ENCODE measurements around the gene ZFPM1. TPM values are rescaled to one million over a fixed set of nuclear protein-coding genes. Genes with fewer than 3 reads are reported as not detected.

ZFPM1 gene
- total RNA-seq, 1 experiment from 2014 or later, result 24.1 TPM

- Histone ChIP-seq H3K27me3 (replicated peaks; ENCODE audit: control insufficient read depth, insufficient read depth, low read length) (no peaks in the 10 kb centered on the region), H3K4me1 (peaks cover 65% of the 10 kb centered on the region), H3K36me3 (ENCODE audit: control insufficient read depth, insufficient read depth, low read length) (peaks cover 6% of the 10 kb centered on the region), H3K9me3 (no peaks in the 10 kb centered on the region), H3K4me3 (ENCODE audit: low read depth, low read length) (no peak overlapping the region)
- Mint-ChIP-seq H3K36me3 (ENCODE audit: insufficient read depth, unreplicated experiment) (peaks cover 33% of the 10 kb centered on the region), H3K27me3 (ENCODE audit: insufficient read depth, unreplicated experiment) (no peaks in the 10 kb centered on the region), H3K27ac (ENCODE audit: unreplicated experiment) (no peak overlapping the region), H3K9me3 (ENCODE audit: unreplicated experiment) (no peaks in the 10 kb centered on the region), H3K4me3 (ENCODE audit: unreplicated experiment) (no peak overlapping the region), H3K4me1 (ENCODE audit: low read depth, unreplicated experiment) (peaks cover 20% of the 10 kb centered on the region)
- CTCF ChIA-PET, result no interaction called here
- no TSS peak for BruUV-seq (replicated peaks)
- POLR2A ChIA-PET, result no interaction called here
- no peak for TF ChIP-seq CTCF (IDR thresholded peaks at IDR 0.05; ENCODE audit: insufficient read depth in 1 of 2, low read depth in 1 of 2, low read length in 1 of 2, severe bottlenecking in 1 of 2, unreplicated experiment in 1 of 2)
- DNase-seq, result no peak
- intact Hi-C loops (cut with micrococcal nuclease; ENCODE audit: unreplicated experiment), result no loop called here
Observed at GRCh38 chr16:88491001-88491559, 38.0 kb downstream of the ZFPM1 start.

GRCh38 chr16:88491560-88492310, 38.7 kb downstream of the ZFPM1 start:
- Mint-ChIP-seq H3K27me3 (ENCODE audit: insufficient read depth, unreplicated experiment) (no peaks in the 10 kb centered on the region), H3K27ac (ENCODE audit: unreplicated experiment) (peak overlapping the region; percentile 3), H3K4me3 (ENCODE audit: unreplicated experiment) (no peak overlapping the region), H3K36me3 (ENCODE audit: insufficient read depth, unreplicated experiment) (peaks cover 33% of the 10 kb centered on the region), H3K4me1 (ENCODE audit: low read depth, unreplicated experiment) (peaks cover 20% of the 10 kb centered on the region), H3K9me3 (ENCODE audit: unreplicated experiment) (no peaks in the 10 kb centered on the region)
- no peaks in the 10 kb centered on the region for H3K27me3 ChIP-seq (replicated peaks; ENCODE audit: control insufficient read depth, insufficient read depth, low read length)
- POLR2A ChIA-PET, result no interaction called here
- H3K4me3 ChIP-seq (ENCODE audit: low read depth, low read length), result no peak overlapping the region
- intact Hi-C loops (cut with micrococcal nuclease; ENCODE audit: unreplicated experiment), result no loop called here
- no peaks in the 10 kb centered on the region for H3K9me3 ChIP-seq
- H3K4me1 ChIP-seq, result peaks cover 63% of the 10 kb centered on the region
- no peak for TF ChIP-seq CTCF (IDR thresholded peaks at IDR 0.05; ENCODE audit: insufficient read depth in 1 of 2, low read depth in 1 of 2, low read length in 1 of 2, severe bottlenecking in 1 of 2, unreplicated experiment in 1 of 2)
- H3K36me3 ChIP-seq (ENCODE audit: control insufficient read depth, insufficient read depth, low read length), result no peaks in the 10 kb centered on the region; the same call in 1 of the 2 replicates
- no TSS peak for BruUV-seq (replicated peaks)
- no peak for DNase-seq
- CTCF ChIA-PET, result no interaction called here

GRCh38 chr16:88493879-88494278, 40.8 kb downstream of the ZFPM1 start:
- Mint-ChIP-seq H3K27me3 (ENCODE audit: insufficient read depth, unreplicated experiment) (no peaks in the 10 kb centered on the region), H3K27ac (ENCODE audit: unreplicated experiment) (peak overlapping the region; percentile 57), H3K4me3 (ENCODE audit: unreplicated experiment) (no peak overlapping the region), H3K36me3 (ENCODE audit: insufficient read depth, unreplicated experiment) (peaks cover 30% of the 10 kb centered on the region), H3K4me1 (ENCODE audit: low read depth, unreplicated experiment) (peaks cover 14% of the 10 kb centered on the region), H3K9me3 (ENCODE audit: unreplicated experiment) (no peaks in the 10 kb centered on the region)
- TF ChIP-seq CTCF (IDR thresholded peaks at IDR 0.05; ENCODE audit: insufficient read depth in 1 of 2, low read depth in 1 of 2, low read length in 1 of 2, severe bottlenecking in 1 of 2, unreplicated experiment in 1 of 2), result no peak
- Histone ChIP-seq H3K9me3 (no peaks in the 10 kb centered on the region), H3K27me3 (replicated peaks; ENCODE audit: control insufficient read depth, insufficient read depth, low read length) (no peaks in the 10 kb centered on the region), H3K4me3 (ENCODE audit: low read depth, low read length) (no peak overlapping the region), H3K36me3 (ENCODE audit: control insufficient read depth, insufficient read depth, low read length) (no peaks in the 10 kb centered on the region; the same call in 1 of the 2 replicates), H3K4me1 (peaks cover 61% of the 10 kb centered on the region)
- POLR2A ChIA-PET, result no interaction called here
- CTCF ChIA-PET, result interaction anchor here (0.7 kb wide), 1 partner anchor 15 kb away, joined by 4 read pairs; no protein-coding TSS in a partner anchor
- no peak for DNase-seq
- no TSS peak for BruUV-seq (replicated peaks)
- intact Hi-C loops (cut with micrococcal nuclease; ENCODE audit: unreplicated experiment), result no loop called here

Measured in Caco-2 (cell line).